Activated CD4-positive, alpha-beta T cell treated with anti-CD3 and anti-CD28 coated beads for 48 hours (primary cell): Measurements from ENCODE around the gene RASGRP2.

Experiments used
- DNase-seq: peaks from one replicate; pipeline ENCODE4 v3.0.0-alpha.2; 2020

The RASGRP2 gene

DNA sequence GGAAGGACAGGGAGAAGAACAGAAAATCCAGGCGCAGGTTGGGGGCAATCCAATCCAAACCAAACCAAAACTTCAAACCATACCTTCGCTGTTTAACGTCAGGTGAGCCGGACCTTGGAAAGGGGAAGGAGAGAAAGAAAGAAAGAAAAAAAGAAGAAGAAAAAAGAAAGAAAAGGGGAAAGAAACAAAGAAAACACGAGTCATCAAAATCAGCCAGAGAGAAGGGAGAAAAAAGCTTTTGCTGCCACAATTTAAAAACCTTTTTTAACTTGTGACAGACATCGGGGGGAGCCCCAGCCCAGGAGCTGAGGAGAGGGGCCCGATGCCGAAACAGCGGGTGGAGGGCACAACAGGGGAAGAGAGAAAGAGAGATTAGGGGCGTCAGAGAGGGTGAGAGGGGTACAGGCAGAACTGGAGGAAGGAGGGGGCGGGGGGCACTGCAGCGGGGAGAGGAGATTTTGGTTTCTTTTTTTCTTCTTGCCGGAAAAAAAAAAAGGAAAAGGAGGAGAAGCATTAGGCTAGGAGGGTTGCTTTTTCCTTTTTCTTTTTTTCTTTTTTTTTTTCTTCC, 51.1 kb downstream of the RASGRP2 start:
- DNase-seq = no peak

- no peak for DNase-seq
Observed at GRCh38 chr11:64691543-64691942, 52.4 kb downstream of the RASGRP2 start.

- DNase-seq = no peak
Observed at GRCh38 chr11:64690235-64690634, 53.7 kb downstream of the RASGRP2 start.

DNA sequence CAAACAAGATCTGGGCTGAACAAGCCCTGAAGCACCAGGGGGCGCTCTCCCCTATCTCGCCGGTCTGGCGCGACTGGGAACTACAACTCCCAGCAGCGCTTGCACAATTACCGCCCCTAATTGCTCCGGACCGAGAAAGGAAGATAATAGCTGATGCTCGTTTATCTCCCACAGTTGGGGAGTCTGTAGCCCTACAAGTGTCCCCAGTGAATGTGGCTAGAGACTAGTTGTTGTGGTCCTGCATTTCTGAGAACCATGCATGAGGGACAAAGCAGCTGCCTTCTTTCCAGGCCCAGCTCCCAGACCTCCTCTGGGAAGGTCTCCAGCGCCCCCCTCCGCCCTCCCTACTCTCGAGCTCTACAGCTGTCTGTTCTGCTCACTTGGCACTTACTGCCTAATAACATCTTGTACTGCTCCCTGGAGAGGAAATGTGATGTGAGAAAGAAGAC, 55.4 kb downstream of the RASGRP2 start:
- DNase-seq = peak; percentile 94

- DNase-seq = no peak
Observed at GRCh38 chr11:64687643-64688533, 56.1 kb downstream of the RASGRP2 start.

DNA sequence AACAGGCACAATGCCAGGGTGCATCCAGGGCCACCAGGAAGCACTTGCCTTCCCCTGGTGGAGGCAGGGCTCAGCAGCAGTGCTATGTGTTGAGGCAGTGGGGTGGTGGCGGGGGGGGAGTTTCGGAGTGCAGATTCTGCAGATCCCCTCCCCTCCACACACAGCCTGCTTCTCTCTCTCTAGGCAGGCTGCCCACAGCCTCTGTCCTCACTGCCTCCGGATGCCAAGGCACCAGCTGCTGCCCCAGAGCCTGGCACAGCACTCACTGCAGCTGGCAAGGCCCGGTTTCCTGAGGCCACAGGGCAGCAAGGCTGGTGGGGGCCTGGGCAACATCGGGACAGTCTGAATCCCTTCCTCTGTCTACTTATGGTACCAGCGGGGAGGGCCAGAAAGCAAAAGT, 56.7 kb downstream of the RASGRP2 start:
- no peak for DNase-seq

GRCh38 chr11:64686466-64687170, 57.3 kb downstream of the RASGRP2 start:
- no peak for DNase-seq

DNA sequence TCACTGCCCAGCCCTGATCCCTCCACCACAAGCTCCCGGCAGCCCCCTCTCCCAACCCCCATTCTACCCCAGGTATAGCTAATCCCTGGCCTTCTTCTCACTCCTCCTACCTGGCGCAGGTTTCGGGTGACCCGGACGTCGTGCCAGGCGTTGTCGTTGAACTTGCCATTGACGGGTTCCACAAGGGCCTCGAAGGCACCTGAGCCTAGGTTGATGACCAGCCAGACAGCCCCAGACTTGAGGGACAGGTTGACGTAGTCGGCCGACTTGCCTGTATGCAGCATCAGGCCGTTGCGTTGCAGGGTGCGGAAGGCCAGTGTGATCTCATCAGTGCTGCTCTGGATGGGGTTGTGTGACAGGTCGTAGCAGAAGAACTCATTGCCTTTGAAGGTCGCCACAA, 58.4 kb downstream of the RASGRP2 start:
- DNase-seq = no peak

- DNase-seq = no peak
Observed at GRCh38 chr11:64684357-64684756, 59.6 kb downstream of the RASGRP2 start.

DNA sequence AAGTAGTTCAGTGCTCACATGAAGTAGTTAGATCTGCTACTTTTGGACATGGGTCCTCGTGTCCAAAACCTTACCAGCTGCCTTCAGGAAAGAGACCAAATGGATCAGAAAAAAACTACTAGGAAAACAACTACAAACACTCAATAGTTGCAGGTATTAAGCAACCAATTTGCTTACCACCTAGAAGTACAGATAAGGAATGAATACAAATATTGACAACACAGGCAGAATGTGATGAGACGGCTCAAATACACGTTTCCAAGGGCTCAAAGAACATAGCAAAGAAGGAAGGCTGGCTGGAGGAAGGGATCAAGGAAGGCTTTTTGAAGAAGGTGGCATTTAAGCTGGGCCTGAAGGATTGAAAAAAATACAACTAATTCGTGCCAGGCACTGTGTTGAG, 62.8 kb downstream of the RASGRP2 start:
- DNase-seq = no peak

DNA sequence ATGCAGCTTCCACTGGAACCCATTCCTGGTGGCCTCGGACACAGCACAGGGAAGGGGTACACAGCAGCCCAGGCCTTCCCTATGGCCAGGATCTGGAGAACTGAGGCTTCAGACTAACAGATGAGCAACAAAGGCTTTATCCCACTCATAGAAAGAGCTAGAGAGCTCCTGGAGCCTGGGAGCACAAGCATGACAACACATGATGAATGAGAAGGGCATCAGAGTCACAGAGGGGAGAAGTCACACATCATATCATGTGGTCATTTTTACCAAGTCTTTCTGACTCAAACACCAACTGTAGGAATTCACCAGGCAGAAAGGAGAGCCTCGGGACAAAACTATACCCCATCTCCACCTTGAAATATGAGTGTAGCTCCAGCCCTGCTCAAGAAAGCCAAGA, 64.1 kb downstream of the RASGRP2 start:
- no peak for DNase-seq

DNA sequence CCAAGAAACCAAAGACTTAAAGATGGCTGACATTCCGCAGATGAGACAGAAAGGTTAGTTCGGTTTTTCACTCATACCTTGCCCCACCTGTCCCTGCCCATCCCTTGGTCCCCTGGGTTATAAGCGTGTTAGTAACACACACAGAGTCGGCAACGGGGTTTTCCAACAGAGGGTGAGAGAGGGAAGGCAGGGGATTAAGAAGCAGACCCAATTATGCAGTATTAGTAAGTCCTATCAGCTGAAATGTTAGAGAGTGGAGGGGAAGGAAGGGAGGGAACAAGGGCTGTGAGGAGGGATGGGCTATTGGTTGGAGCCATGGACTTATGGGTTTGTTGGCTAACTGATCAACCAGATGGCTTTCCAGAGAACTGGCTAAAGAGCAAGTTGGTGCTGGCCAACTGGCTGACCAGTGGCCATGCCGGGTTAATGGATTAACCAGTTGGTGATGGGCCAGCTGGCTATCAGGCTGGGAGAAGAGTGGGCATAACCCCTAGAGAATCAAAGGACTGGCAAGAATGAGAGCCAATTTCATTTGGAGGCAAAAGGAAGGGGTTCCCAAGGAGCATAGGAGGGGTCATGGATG, 66.4 kb downstream of the RASGRP2 start:
- DNase-seq = no peak
